C4-2B (cell line): ENCODE measurements around the gene TRIO.

ENCODE experiments used
- ZFX ChIP-seq: fragments of 450-650 bp; IDR thresholded peaks from 2 replicates; pipeline ENCODE4 v1.6.1; 2017
- TF ChIP-seq, protein P1 (sequence below): fragments of 450-650 bp; conservative IDR thresholded peaks from 2 replicates; pipeline ENCODE4 v1.5.1; 2017; ENCODE audit warnings: mild to moderate bottlenecking

DNA sequence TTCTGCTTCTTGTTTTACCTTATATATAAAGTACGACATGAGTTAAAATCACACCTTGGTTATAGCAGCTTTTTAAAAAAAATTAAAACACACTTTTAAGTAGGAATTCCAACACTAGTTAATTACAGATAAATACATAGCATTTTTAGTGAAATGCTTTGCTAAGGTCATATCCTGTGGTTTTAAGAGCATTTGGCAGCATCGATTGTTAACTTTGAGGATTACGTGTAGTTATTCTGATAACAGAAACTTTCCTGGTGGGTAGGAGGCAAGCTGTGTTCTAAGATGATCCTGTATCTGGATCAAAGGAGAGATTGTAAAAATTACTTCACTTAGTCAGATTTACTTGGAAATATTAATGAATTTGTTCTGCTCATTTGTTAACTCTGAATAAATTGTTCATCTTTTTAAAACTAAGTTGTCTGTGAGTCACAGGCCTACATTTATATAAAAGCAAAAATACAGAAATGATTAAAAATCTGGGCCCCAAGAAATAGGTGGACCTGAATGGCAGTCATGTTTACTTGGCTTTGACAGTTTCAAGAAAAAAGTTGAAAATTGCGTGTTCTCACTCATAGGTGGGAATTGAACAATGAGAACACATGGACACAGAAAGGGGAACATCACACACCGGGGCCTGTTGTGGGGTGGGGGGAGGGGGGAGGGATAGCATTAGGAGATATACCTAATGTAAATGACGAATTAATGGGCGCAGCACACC is 58.3 kb downstream of the TRIO start:
- TF ChIP-seq, protein P1, sequence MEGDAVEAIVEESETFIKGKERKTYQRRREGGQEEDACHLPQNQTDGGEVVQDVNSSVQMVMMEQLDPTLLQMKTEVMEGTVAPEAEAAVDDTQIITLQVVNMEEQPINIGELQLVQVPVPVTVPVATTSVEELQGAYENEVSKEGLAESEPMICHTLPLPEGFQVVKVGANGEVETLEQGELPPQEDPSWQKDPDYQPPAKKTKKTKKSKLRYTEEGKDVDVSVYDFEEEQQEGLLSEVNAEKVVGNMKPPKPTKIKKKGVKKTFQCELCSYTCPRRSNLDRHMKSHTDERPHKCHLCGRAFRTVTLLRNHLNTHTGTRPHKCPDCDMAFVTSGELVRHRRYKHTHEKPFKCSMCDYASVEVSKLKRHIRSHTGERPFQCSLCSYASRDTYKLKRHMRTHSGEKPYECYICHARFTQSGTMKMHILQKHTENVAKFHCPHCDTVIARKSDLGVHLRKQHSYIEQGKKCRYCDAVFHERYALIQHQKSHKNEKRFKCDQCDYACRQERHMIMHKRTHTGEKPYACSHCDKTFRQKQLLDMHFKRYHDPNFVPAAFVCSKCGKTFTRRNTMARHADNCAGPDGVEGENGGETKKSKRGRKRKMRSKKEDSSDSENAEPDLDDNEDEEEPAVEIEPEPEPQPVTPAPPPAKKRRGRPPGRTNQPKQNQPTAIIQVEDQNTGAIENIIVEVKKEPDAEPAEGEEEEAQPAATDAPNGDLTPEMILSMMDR = no peak
- TF ChIP-seq ZFX = no peak
